Measurements from ENCODE around the gene KIF1C.

DNA sequence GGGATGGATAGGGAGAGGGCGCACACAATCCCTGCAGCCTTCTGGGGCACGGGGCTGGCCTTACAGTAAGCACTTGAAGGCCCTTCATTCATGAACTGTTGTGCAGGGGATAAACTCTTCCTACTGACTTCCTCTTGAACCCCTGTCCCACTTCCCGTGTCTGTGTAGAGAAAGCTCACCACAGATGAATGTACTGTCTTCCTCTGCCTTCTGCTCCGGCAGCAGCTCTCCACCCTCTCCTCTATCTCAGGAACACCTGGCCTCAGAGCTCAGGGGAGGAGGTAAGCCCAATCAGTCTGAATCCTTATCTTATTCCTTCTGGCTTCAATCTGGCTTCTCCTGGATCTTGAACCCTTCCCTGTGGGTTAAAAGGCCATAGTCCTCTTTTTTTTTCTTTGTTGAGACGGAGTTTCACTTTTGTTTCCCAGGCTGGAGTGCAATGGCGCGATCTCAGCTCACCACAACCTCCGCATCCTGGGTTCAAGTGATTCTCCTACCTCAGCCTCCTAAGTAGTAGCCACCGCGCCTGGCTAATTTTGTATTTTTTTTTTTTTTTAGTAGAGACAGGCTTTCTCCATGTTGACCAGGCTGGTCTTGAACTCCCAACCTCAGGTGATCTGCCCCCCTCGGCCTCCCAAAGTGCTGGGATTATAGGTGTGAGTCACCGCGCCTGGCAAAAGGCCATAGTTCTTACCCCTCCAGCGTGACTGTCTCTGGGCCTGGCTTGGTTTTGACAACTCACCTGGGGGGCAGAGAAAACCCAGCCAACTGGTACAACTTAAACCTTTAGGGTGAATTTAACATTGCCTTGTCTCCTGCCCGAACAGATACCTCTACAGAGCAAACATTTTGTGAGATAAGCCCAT lies 44.6 kb downstream of the KIF1C start:
- TF ChIP-seq, protein P1, sequence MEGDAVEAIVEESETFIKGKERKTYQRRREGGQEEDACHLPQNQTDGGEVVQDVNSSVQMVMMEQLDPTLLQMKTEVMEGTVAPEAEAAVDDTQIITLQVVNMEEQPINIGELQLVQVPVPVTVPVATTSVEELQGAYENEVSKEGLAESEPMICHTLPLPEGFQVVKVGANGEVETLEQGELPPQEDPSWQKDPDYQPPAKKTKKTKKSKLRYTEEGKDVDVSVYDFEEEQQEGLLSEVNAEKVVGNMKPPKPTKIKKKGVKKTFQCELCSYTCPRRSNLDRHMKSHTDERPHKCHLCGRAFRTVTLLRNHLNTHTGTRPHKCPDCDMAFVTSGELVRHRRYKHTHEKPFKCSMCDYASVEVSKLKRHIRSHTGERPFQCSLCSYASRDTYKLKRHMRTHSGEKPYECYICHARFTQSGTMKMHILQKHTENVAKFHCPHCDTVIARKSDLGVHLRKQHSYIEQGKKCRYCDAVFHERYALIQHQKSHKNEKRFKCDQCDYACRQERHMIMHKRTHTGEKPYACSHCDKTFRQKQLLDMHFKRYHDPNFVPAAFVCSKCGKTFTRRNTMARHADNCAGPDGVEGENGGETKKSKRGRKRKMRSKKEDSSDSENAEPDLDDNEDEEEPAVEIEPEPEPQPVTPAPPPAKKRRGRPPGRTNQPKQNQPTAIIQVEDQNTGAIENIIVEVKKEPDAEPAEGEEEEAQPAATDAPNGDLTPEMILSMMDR (IDR thresholded peaks at IDR 0.05): no peak
- TF ChIP-seq CREB1 (CRISPR knock-in tag; IDR thresholded peaks at IDR 0.05) (no peak), NFYB (CRISPR knock-in tag; conservative IDR thresholded peaks at IDR 0.05; ENCODE audit: low read depth) (no peak), ATF1 (CRISPR knock-in tag; IDR thresholded peaks at IDR 0.05) (no peak), KAT7 (CRISPR knock-in tag; IDR thresholded peaks at IDR 0.05; ENCODE audit: borderline replicate concordance) (no peak)
- TF ChIP-seq, protein P2, sequence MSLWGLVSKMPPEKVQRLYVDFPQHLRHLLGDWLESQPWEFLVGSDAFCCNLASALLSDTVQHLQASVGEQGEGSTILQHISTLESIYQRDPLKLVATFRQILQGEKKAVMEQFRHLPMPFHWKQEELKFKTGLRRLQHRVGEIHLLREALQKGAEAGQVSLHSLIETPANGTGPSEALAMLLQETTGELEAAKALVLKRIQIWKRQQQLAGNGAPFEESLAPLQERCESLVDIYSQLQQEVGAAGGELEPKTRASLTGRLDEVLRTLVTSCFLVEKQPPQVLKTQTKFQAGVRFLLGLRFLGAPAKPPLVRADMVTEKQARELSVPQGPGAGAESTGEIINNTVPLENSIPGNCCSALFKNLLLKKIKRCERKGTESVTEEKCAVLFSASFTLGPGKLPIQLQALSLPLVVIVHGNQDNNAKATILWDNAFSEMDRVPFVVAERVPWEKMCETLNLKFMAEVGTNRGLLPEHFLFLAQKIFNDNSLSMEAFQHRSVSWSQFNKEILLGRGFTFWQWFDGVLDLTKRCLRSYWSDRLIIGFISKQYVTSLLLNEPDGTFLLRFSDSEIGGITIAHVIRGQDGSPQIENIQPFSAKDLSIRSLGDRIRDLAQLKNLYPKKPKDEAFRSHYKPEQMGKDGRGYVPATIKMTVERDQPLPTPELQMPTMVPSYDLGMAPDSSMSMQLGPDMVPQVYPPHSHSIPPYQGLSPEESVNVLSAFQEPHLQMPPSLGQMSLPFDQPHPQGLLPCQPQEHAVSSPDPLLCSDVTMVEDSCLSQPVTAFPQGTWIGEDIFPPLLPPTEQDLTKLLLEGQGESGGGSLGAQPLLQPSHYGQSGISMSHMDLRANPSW (CRISPR knock-in tag; conservative IDR thresholded peaks at IDR 0.05; ENCODE audit: low read depth): no peak

Data from WTC11 (cell line).